ENCODE data around the gene TYMP.

TYMP gene

DNA sequence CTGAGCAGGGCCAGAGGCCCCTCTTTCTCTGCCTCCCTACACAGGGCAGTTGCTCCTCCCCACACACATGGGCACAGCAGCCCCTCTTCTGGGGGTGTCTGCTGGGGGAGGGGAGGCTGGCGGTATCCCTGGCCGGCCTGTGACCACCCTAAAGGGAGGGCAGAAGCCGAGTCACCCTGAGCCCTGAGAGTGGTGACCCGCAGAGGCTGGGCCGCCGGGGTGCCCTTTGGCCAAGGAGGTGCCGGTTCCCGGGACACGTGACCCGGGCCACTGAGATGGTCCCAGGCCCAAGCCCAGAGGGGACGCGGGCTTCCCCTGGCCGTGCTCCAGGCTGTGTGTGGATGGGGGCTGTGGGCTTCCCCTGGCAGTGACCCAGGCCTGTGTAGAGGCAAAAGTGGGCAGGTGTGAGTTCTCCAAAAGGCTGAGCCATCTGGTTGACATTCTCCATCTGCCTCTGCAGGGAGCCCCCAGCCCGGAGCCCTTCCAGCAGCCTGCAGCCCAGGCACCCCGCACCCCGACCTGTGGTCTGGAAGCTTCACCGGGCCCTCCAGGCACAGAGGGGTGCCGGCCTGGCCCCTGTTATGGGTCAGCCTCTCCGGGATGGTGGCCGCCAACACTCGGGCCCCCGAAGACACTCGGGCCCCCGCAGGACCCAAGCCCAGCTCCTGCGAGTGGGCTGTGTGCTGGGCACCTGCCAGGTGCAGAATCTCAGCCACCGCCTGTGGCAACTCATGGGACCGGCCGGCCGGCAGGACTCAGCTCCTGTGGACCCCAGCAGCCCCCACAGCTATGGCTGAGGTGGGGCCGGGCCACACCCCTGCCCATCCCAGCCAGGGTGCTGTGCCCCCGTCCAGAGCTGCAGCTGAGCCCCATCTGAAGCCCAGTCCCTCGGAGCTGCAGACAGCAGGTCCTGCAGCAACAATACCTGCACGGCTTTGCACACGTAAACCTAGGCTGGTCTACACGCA is 47.4 kb downstream of the TYMP start:
- no peak for DNase-seq

DNA sequence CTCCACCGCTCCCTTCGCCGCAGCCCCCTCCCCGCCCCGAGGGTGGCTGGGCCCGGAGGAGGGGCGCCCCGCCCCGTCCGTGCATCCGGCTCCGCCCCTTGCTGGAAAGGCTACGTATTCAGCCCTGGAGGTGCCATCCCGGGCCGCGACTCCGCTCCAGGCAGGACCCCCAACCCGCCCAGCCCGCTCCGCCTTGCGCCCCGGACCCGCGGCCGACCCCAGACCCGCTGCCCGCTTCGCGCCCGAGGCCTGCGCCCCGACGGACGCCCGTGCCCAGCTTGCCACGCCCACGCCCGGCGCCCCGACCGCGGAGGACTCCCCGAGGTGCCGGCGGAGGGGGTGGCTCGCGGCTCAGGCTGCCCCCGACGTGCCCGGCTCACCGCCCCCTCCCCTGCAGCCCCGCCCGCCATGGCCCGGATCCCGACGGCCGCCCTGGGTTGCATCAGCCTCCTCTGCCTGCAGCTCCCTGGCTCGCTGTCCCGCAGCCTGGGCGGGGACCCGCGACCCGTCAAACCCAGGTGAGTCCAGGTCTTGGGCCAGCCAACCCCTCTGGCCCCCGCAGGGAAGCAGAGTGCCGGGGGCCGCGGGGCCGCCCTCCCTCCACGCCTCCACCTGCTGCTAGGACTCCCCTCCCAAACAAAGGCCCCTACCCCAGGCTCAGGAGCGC is 48.2 kb downstream of the TYMP start, which contains the start of gene ADM2:
ADM2 (plus strand) TSS at position 104 of the 667 bp plus-strand sequence; CDS start at position 409, 305 bp downstream.
- peak in 1 of 2 experiments; percentile 27 for DNase-seq

DNA sequence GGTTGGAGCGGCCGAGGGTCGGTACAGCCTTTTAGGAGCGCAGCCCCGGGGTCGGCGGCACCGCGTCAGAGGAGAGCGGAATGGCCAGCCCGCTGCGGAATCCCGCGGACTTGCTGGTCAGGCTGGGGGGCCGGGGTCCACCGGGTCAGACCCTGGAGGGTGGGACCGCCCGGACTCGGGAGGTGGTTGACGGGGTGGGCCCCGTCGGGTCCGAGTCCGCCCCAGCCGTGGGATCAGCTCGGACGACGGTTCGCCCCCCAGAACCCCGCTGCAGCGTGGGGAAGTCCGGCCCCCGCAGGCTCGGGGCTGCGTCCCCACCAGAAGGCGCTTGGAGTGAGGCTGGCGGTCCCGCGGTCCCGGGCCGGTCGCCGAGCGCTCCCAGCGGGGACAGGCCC is 48.8 kb downstream of the TYMP start:
- no peak for DNase-seq

DNA sequence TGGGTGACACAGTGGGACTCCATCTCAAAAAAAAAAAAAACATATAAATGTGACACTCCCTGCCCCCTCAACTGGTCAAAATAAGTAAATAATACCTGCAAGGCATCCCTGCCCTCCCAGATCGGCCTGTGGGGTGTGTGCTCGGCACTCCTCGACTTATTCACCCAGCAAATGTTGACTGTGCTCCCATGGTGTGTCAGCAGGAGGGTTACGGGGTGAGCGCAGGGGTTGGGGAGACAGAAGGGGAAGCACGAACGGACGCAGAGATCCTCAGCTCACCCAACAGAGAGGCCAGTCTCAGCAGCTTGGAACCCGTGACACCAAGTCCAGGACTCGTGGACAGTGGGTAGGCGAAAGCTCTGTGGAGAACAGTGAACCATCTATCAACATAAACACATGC is 50.1 kb downstream of the TYMP start:
- no peak for DNase-seq

DNA sequence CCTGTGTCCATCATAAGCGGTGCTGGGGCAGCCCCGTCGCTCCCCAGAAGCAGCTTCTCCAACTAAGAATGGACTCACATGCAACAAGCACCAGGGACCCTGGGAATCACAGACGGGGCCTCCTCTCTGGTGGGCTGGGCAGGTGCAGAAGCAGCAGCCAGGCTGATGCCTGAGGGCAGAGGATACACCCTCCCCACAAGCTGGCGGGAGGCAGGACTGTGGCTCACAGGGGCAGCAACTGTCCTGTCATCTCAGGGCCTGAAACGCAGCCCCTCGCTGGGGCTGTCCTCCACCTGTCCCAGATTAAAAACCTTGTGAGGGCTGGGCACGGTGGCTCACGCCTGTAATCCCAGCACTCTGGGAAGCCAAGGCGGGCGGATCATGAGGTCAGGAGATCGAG is 51.9 kb downstream of the TYMP start:
- DNase-seq: no peak

DNA sequence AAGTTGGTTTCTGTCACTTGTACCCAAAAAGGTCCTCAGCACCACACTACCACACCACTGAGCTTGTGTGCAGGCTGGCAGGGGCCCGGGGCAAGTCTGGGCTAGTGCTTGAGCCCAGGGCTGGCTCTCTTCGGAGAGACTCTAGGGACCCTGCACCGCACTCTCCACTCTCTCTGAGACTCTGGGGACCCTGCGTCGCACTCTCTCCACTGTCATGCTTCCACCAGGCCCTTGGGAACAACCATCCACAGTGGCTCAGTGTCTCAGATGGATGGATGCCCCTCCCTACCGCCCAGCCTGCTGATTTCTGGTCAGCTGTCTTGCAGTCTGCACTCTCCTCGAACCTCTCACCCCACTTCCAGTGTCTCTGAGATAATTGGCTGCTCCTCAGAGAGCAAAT is 52.9 kb downstream of the TYMP start:
- DNase-seq: no peak

Data from SHP77 (cell line).